Measurements from ENCODE around the gene CMSS1.

CMSS1 gene

DNA sequence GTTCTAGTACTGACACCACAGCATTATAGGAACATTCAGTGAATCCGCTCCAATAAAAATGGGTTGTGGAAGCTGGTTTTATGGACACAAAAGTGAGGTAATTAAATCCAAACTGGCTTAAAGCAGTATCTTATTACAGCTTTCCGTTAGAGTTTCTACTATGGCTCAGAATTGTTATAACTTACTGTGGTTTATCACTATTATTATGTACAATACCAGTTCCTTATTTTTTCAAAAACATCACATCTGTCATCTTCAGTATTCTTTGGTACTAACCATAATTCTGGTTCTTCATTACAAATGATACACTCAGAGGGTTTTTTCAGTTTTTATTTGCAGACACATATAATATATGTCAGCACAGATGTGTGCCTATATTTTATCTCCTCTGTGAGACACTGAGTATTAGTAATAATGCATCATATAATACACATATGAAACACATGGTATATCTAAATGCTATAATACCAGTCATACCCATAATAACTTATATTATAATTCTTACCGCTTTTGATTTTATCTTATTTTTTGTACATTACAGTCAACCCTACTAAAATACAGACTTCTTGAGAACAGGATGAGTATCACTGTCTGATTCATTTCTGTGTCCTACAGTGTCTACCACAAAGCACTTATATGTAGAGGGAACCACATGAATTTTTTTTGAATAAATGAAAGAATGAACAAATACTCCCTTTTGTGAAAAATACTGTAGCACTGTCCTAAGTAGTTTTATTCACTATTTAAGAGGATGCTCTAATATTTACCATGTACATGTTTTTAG, 39.0 kb downstream of the CMSS1 start:
- DNase-seq: no peak
- TF ChIP-seq, protein P1, sequence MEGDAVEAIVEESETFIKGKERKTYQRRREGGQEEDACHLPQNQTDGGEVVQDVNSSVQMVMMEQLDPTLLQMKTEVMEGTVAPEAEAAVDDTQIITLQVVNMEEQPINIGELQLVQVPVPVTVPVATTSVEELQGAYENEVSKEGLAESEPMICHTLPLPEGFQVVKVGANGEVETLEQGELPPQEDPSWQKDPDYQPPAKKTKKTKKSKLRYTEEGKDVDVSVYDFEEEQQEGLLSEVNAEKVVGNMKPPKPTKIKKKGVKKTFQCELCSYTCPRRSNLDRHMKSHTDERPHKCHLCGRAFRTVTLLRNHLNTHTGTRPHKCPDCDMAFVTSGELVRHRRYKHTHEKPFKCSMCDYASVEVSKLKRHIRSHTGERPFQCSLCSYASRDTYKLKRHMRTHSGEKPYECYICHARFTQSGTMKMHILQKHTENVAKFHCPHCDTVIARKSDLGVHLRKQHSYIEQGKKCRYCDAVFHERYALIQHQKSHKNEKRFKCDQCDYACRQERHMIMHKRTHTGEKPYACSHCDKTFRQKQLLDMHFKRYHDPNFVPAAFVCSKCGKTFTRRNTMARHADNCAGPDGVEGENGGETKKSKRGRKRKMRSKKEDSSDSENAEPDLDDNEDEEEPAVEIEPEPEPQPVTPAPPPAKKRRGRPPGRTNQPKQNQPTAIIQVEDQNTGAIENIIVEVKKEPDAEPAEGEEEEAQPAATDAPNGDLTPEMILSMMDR (IDR thresholded peaks at IDR 0.05; ENCODE audit: low read depth, low read length, missing control alignments): no peak

DNA sequence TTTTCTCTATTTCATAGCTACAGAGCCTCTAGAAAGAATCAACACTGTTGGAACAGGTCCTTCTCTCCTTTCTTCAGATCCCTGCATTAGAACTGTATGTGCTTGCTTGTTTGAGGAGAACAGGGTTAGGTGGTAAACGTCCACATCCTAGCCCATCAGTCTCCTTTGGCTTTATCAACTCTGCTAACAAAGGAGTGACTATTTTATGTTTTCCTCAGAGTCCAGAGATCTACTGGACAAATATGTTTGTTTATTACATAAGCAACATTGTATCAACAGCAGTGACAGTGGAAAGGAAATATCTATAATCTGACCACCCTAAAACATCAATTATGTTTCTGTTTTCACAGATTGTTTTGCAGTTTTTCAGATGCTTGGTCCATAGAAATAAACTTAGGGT, 39.6 kb downstream of the CMSS1 start:
- H3K36me3 ChIP-seq (replicated peaks): peaks cover 9% of the 10 kb centered on the region
- TF ChIP-seq, protein P1 (IDR thresholded peaks at IDR 0.05; ENCODE audit: low read depth, low read length, missing control alignments): no peak
- H3K27me3 ChIP-seq (replicated peaks): no peaks in the 10 kb centered on the region
- no peak overlapping the region for H3K4me3 ChIP-seq (ENCODE audit: low read depth, low read length)
- no peak for DNase-seq
- in situ Hi-C loops (cut with HindIII; ENCODE audit: low pct_ligation_motif_present, low sequenced_read_pairs): no loop called here
- H3K27ac ChIP-seq: no peak overlapping the region

More for the DNA sequence above, 39.0 kb downstream of the CMSS1 start:
- H3K4me3 ChIP-seq (ENCODE audit: low read depth, low read length): no peak overlapping the region
- H3K36me3 ChIP-seq (replicated peaks): peaks cover 9% of the 10 kb centered on the region
- in situ Hi-C loops (cut with HindIII; ENCODE audit: low pct_ligation_motif_present, low sequenced_read_pairs): no loop called here
- no peak overlapping the region for H3K27ac ChIP-seq
- no peaks in the 10 kb centered on the region for H3K27me3 ChIP-seq (replicated peaks)

DNA sequence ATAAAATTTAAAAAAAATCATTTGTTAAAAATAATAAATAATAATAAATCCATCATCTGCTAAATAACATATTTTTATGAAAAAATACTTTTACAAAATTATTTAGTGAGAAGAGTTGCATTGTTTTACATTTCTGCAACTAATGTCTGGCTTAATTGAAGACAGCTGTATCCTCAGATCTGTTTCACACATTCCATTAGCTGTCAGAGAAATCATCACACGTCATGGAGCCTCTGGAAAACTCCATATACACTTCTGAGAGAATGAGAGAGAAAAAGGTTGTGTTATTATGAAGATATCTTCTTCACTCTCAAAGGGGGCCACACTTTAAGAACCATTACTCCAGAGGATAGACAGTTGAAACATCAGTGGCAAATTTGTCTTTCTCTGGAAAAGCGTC, 40.8 kb downstream of the CMSS1 start:
- in situ Hi-C loops (cut with HindIII; ENCODE audit: low pct_ligation_motif_present, low sequenced_read_pairs): no loop called here
- no peaks in the 10 kb centered on the region for H3K27me3 ChIP-seq (replicated peaks)
- TF ChIP-seq, protein P1 (IDR thresholded peaks at IDR 0.05; ENCODE audit: low read depth, low read length, missing control alignments): no peak
- no peak overlapping the region for H3K4me3 ChIP-seq (ENCODE audit: low read depth, low read length)
- no peak for DNase-seq
- H3K36me3 ChIP-seq (replicated peaks): peaks cover 16% of the 10 kb centered on the region
- H3K27ac ChIP-seq: no peak overlapping the region

DNA sequence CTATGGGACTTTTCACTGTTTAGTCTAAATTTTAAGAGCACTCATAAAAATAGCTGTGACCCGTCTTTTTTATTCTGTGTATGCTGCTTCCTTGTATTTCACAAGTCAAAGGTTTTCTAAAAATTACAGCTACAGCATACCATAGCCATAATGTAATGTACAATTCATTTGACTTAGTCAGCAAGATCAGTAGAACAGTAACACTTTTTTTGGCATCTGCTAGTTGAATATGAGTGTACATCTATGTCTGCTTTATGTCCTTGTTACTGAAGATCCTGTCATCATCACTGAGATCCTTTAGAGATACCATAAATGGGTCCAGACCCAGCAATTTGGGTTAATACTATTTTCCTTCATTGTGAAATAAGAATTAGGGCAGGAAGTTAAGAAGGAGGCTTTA, 42.2 kb downstream of the CMSS1 start:
- H3K27me3 ChIP-seq (replicated peaks): no peaks in the 10 kb centered on the region
- peak overlapping the region; percentile 64 for H3K27ac ChIP-seq
- H3K36me3 ChIP-seq (replicated peaks): peaks cover 16% of the 10 kb centered on the region
- no peak for DNase-seq
- in situ Hi-C loops (cut with HindIII; ENCODE audit: low pct_ligation_motif_present, low sequenced_read_pairs): no loop called here
- no peak overlapping the region for H3K4me3 ChIP-seq (ENCODE audit: low read depth, low read length)
- TF ChIP-seq, protein P1 (IDR thresholded peaks at IDR 0.05; ENCODE audit: low read depth, low read length, missing control alignments): no peak

DNA sequence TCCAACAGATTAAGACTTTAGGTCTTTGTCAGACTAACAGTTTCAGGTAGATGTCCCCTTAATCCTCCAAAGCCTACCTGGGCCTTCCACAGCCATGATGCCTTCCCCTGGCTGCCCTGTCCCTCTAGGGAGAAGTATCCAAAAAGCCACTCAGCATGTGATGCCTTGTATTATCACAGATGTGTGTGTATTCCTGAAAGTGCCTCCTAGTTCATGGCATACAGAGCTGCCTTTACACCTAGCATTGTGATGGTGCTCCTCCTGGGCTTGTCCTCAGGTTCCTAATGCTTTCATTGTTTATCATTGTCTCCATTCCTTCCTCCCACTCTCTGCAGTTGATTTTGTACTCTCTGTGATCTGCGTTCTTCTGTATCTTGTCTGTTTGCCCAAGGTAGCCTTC, 43.6 kb downstream of the CMSS1 start:
- no peak for DNase-seq
- H3K27me3 ChIP-seq (replicated peaks): no peaks in the 10 kb centered on the region
- in situ Hi-C loops (cut with HindIII; ENCODE audit: low pct_ligation_motif_present, low sequenced_read_pairs): no loop called here
- H3K4me3 ChIP-seq (ENCODE audit: low read depth, low read length): no peak overlapping the region
- peaks cover 15% of the 10 kb centered on the region for H3K36me3 ChIP-seq (replicated peaks)
- TF ChIP-seq, protein P1 (IDR thresholded peaks at IDR 0.05; ENCODE audit: low read depth, low read length, missing control alignments): no peak
- H3K27ac ChIP-seq: peak overlapping the region; percentile 79

DNA sequence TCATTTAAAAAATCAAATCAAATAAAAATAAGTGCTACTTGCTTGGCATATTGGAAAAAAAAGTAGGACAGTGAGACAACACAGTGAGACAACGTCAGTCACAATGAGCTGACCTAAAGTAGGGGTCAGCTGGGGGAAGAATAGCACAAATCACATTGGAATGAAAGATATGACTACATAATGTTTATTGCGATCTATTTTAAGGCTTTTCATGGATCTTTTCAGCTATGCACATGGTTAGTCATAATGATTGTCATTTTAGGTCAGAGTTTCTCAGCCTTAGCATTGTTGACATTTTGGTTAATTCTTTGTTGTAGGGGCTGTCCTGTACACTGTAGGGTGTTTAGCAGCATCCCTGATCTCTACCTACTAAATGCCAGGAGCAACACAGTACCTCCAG, 44.5 kb downstream of the CMSS1 start:
- DNase-seq: peak; percentile 78
- TF ChIP-seq, protein P1 (IDR thresholded peaks at IDR 0.05; ENCODE audit: low read depth, low read length, missing control alignments): no peak

More for the DNA sequence above, 44.5 kb downstream of the CMSS1 start:
- no peaks in the 10 kb centered on the region for H3K27me3 ChIP-seq (replicated peaks)
- H3K36me3 ChIP-seq (replicated peaks): peaks cover 14% of the 10 kb centered on the region
- in situ Hi-C loops (cut with HindIII; ENCODE audit: low pct_ligation_motif_present, low sequenced_read_pairs): no loop called here
- H3K27ac ChIP-seq: peak overlapping the region; percentile 79
- no peak overlapping the region for H3K4me3 ChIP-seq (ENCODE audit: low read depth, low read length)

Data from brain microvascular endothelial cell (primary cell).